Erythroblast (primary cell): ENCODE results near the gene A3GALT2.

ENCODE experiments used
- GATA1 ChIP-seq: IDR thresholded peaks from 2 replicates; pipeline ENCODE4 v1.6.1; 2011; ENCODE audit warnings: low read depth, mild to moderate bottlenecking, control low read depth, low read length, moderate library complexity
- POLR2A ChIP-seq: IDR thresholded peaks from 2 replicates; pipeline ENCODE4 v1.6.1; 2011; ENCODE audit warnings: mild to moderate bottlenecking, low read length

DNA sequence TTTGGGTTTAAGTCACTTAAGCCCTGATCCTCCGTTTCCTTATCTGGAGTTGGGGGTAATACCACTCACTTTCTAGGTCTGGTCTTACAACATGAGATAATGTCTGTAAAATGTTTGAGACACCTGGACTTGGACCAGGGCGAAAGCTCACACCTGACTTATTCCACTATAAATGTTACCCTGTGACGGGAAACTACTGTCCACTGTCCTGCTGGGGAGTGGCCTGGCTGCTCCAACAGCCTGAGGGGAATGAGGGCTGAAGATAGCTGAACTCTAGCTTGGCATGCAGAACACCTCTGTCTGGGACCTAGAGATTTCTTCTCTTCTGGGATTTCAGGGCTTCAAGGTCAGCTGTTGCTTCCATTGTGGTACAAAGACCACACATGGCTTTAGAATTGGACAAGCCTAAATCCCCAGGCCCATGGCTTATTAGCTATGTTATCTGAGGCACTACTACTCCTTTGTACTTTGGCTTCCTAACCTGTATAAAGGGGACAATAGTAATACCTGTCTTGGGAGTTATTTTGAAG lies 9.5 kb upstream of the A3GALT2 start:
- TF ChIP-seq POLR2A (no peak), GATA1 (no peak)
